Transverse colon (tissue), 4 donors: ENCODE results near the gene PRKCH. TPM values are rescaled to one million over a fixed set of nuclear protein-coding genes. Genes with fewer than 3 reads are reported as not detected.
A peak's percentile ranks its signal among the peaks of the same experiment; 100 is the strongest.

Experiments used
- DNase-seq: peaks from one replicate; pipeline ENCODE4 v3.0.0-alpha.2; 2019
- H3K27ac ChIP-seq, 4 donors: fragments of 200-600 bp; sonication (generic); 2 replicates each; pipeline ENCODE4 v1.5.1; 2016 to 2018; ENCODE audit warnings: inconsistent platforms in 4 of 4
- H3K27me3 ChIP-seq: fragments of 200-600 bp; sonication (generic); 2 replicates; pipeline ENCODE4 v1.5.1; 2017; ENCODE audit warnings: inconsistent platforms
- H3K36me3 ChIP-seq, 4 donors: fragments of 200-600 bp; sonication (generic); 2 replicates each; pipeline ENCODE4 v1.5.1; 2017 to 2019; ENCODE audit warnings: inconsistent platforms in 4 of 4
- H3K4me1 ChIP-seq, 4 donors: fragments of 200-600 bp; sonication (generic); 2 replicates each; pipeline ENCODE4 v1.5.1; 2017 to 2020; ENCODE audit warnings: inconsistent platforms in 4 of 4
- H3K4me3 ChIP-seq, 4 donors: fragments of 200-600 bp; sonication (generic); 1 replicate in 1 of 4; 2 replicates in 3 of 4; pipeline versions ENCODE4 v1.5.1 to v1.6.1; 2017 to 2019; ENCODE audit warnings: inconsistent platforms in 4 of 4
- H3K9me3 ChIP-seq, 2 donors: fragments of 200-600 bp; sonication (generic); 2 replicates each; pipeline ENCODE4 v1.5.1; 2017 to 2019; ENCODE audit warnings: inconsistent platforms in 2 of 2
- CTCF ChIP-seq, 5 experiments: fragments of 200-600 bp in 3 of 5; fragments of 450-650 bp in 2 of 5; sonication (generic) in 3 of 5; IDR thresholded peaks; 1 replicate in 2 of 5; 2 replicates in 3 of 5; pipeline ENCODE4 v1.5.1; 2016 to 2017; ENCODE audit warnings: antibody characterized with exemption in 5 of 5, inconsistent platforms in 3 of 5, mild to moderate bottlenecking in 2 of 5, moderate library complexity in 1 of 5
- EP300 ChIP-seq: sonication (generic); formaldehyde crosslinking; IDR thresholded peaks from one replicate; pipeline ENCODE4 v1.6.1; 2017; ENCODE audit warnings: antibody characterized with exemption, low read depth
- POLR2A ChIP-seq: fragments of 450-650 bp; IDR thresholded peaks from one replicate; pipeline ENCODE4 v1.6.1; 2016; ENCODE audit warnings: antibody characterized with exemption, mild to moderate bottlenecking, moderate library complexity
- POLR2AphosphoS5 ChIP-seq, 3 donors: sonication (generic); formaldehyde crosslinking; IDR thresholded peaks; one replicate each; pipeline ENCODE4 v1.6.1; 2016; ENCODE audit warnings: antibody characterized with exemption in 3 of 3
- WGBS, 2 donors: methylation state at CpG; one replicate each; pipeline ENCODE4 v1.1.5; 2018; ENCODE audit warnings: low coverage in 1 of 2; 5-methylcytosine and 5-hydroxymethylcytosine counted together
- in situ Hi-C, 4 donors: fragments of 200-750 bp; cut with MboI; loops; one replicate each; pipeline versions ENCODE4 v1.15.0 to v1.15.1; 2017; ENCODE audit warnings: low sequenced_read_pairs in 3 of 4, low pct_ligation_motif_present in 1 of 4, low pct_unique_long_range_greater_than_20kb in 1 of 4
- intact Hi-C: fragments of 100-400 bp; cut with DNase I; formaldehyde crosslinking; loops from one replicate; pipeline ENCODE4 v1.15.1; 2023; ENCODE audit warnings: low total_unique reads
- total RNA-seq, 4 donors: library from RNA; depleted of rRNA; stranded (reverse); fragments of >200 nt; gene quantifications; one replicate each; pipeline ENCODE4 v1.1.0, GENCODE V29; 2016

The PRKCH gene
- total RNA-seq, 4 donors from 2014 or later: 12.4 to 38.9 (median 27.0) TPM

DNA sequence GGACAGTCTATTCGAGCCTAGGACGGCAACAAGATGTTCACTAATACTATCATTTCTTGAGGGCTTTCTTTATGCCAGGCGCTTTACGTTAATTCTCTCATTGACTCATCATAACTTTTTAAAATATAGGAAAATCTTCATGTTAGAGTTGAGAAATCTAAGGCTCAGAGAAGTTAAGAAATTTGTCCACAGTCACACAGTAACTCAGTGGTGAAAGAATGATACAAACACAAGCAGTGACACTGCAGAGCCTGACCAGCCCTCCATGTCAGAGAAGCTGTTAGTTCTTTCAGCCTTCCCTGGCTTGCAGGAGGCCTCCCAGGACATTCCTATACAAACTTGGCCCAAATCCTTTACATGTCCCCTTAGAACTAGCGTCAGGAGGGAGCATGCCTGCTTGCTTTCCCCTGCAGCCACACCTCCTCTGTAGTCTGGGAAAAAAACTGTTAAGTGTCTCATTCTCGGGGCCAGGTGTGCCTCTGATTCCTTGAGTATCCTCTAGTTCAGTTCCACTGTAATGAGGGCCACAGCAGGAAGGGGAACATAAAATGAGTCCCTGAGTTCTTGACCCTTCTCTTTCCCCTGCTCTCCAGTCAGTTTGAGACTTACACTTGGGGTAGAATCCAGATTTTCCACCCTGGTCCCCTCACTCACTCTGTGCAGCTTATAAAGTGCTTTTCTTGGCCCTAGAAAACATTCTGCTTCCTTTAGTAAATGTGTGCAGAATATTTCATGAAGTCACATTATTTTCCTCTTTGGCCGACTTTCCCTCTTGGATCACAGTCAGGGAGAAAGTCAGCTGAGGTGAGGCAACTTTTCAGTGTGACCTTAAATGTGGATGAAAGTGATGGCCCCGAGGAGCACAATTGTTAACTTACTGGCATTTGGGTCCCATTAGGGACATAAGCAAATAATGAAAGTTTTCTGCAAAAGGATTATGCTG is 221.7 kb downstream of the PRKCH start:
- Histone ChIP-seq H3K4me1 (peaks cover 0 to 41% (median 17%) of the 10 kb centered on the region in 4 donors), H3K27ac (peak overlapping the region; percentile 36 to 69 (median 56)), H3K9me3 (no peaks in the 10 kb centered on the region), H3K36me3 (no peaks in the 10 kb centered on the region), H3K27me3 (no peaks in the 10 kb centered on the region), H3K4me3 (no peak overlapping the region)
- TF ChIP-seq POLR2AphosphoS5 (IDR thresholded peaks at IDR 0.05): no peak
- no peak for TF ChIP-seq EP300
- TF ChIP-seq POLR2A: no peak
- no peak for DNase-seq
- 53 to 69% methylated on average over 4 to 8 of the region's 8 CpGs for WGBS, 2 donors
- in situ Hi-C loops: no loop called here
- intact Hi-C loops: no loop called here

DNA sequence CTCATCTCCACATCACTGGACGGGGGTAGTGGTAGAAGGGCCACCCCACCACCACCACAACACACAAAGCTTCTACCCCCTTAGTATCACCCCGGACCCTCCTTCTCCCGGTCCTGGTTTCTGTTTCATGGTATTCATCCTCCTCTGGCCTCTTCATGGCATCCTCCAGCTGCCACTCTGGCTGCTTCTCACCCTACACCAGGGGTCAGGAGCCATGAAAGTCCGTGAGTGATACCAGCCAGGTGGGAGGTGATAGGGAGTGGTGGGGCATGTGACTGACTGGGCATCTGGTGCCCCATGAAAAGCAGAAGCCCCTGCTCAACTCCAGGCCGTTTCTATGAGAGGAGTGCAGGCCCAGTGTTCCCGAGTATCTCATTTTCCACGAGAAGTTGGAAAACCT is 222.6 kb downstream of the PRKCH start:
- WGBS, 2 donors: 89 to 94% methylated on average over 6 to 7 of the region's 7 CpGs
- in situ Hi-C loops: no loop called here

GRCh38 chr14:61544448-61545330 is 223.3 kb downstream of the PRKCH start:
- no peak for TF ChIP-seq EP300
- no peak for TF ChIP-seq POLR2AphosphoS5 (IDR thresholded peaks at IDR 0.05)
- no peak for TF ChIP-seq CTCF (IDR thresholded peaks at IDR 0.05)
- no peak for TF ChIP-seq POLR2A
- Histone ChIP-seq H3K9me3 (no peaks in the 10 kb centered on the region), H3K4me3 (no peak overlapping the region), H3K4me1 (peaks cover 0 to 28% (median 11%) of the 10 kb centered on the region in 4 donors), H3K36me3 (no peaks in the 10 kb centered on the region), H3K27ac (peak overlapping the region; percentile 27 to 57 (median 54)), H3K27me3 (no peaks in the 10 kb centered on the region)
- intact Hi-C loops: no loop called here
- WGBS, 2 donors: 79 to 86% methylated on average over 13 to 14 of the region's 14 CpGs
- in situ Hi-C loops: no loop called here
- DNase-seq: no peak

More for the DNA sequence above, 222.6 kb downstream of the PRKCH start:
- Histone ChIP-seq H3K36me3 (no peaks in the 10 kb centered on the region), H3K9me3 (no peaks in the 10 kb centered on the region), H3K4me1 (peaks cover 0 to 33% (median 14%) of the 10 kb centered on the region in 4 donors), H3K27ac (peak overlapping the region; percentile 27 to 57 (median 54)), H3K4me3 (no peak overlapping the region), H3K27me3 (no peaks in the 10 kb centered on the region)
- intact Hi-C loops: no loop called here
- DNase-seq: no peak
- TF ChIP-seq POLR2AphosphoS5 (IDR thresholded peaks at IDR 0.05) (no peak), EP300 (no peak), POLR2A (no peak), CTCF (IDR thresholded peaks at IDR 0.05) (no peak)

GRCh38 chr14:61545726-61546455 is 224.5 kb downstream of the PRKCH start:
- H3K27ac ChIP-seq: peak overlapping the region in 1 of 4 donors; percentile 55
- TF ChIP-seq POLR2A (no peak), EP300 (no peak), POLR2AphosphoS5 (IDR thresholded peaks at IDR 0.05) (no peak), CTCF (IDR thresholded peaks at IDR 0.05) (no peak)
- H3K36me3 ChIP-seq: no peaks in the 10 kb centered on the region
- no peak for DNase-seq
- intact Hi-C loops (no loop called here), in situ Hi-C loops (no loop called here)
- H3K9me3 ChIP-seq: no peaks in the 10 kb centered on the region
- H3K4me1 ChIP-seq: peaks cover 0 to 28% (median 11%) of the 10 kb centered on the region in 4 donors
- no peaks in the 10 kb centered on the region for H3K27me3 ChIP-seq
- WGBS, 2 donors: 37 to 79% methylated on average over 2 to 7 of the region's 7 CpGs
- no peak overlapping the region for H3K4me3 ChIP-seq
